ENCODE measurements around the gene GRAMD1A.
"Not testable (repeated sequence)": the region's sequence is repeated elsewhere in the genome, so short reads cannot be mapped to it uniquely, and the experiment has no call there.

GRAMD1A gene

DNA sequence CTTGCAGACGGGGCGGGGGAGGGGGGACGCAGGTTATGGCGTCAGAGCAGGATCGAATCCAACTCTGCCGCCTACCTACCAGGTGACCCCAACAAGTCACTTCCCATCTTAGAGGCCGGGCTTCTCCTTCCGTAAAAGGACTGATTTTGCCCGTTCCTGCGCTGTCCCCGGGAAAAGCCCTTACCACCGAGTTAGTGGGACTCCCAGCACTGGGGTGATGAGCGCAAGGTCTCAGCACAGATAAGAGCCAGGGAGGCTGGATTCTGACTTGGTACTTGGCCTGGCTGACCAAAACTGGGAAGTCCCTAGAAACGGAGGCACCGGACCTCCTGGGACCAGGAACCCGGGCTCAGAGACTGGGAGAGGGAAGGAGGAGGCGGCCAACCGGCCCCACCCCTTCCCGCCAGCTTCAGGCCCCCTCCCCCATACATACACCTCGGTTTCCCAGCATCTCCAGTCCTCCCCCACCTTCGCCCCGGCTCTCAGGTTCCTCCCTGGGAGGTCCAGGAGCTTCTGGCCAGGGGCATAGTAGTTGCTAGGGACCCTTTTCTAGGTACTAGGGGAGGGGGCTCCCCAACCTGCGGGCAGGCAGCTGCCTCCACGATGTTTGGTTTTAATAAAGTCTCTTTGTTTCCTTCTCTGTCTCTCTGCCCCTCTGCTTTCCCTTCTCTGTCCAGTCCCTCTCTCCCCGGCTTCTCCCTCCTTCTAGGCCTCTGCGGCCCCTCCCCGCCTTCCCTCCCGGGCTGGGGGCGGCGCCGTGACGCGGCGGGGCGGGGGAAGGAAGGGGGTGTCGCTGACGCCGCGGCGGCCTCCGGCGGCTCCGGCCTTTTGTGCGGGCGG, at the start of gene GRAMD1A:
Gene GRAMD1A (plus strand): TSS at position 826 of the 840 bp plus-strand sequence. CDS start 156 bp downstream, outside the sequence.
- DNase-seq: peak; percentile 24

DNA sequence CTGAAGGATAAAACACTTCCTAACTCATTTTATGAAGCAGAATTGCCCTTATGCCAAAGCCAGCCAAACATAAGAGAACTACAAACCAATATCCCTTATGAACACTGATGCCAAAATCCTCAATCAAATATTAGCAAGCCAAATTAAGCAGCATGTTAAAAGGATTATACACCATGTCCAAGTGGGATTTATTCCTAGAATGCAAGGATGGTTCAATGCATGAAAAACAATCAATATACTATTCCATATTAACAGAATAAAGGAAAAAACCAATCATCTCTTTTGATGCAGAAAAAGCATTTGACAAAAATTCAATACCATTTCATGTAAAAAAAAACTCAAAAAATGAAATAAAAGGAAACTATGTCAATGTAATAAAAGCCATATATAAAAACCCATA, 47.0 kb upstream of the GRAMD1A start:
- no peak for DNase-seq

DNA sequence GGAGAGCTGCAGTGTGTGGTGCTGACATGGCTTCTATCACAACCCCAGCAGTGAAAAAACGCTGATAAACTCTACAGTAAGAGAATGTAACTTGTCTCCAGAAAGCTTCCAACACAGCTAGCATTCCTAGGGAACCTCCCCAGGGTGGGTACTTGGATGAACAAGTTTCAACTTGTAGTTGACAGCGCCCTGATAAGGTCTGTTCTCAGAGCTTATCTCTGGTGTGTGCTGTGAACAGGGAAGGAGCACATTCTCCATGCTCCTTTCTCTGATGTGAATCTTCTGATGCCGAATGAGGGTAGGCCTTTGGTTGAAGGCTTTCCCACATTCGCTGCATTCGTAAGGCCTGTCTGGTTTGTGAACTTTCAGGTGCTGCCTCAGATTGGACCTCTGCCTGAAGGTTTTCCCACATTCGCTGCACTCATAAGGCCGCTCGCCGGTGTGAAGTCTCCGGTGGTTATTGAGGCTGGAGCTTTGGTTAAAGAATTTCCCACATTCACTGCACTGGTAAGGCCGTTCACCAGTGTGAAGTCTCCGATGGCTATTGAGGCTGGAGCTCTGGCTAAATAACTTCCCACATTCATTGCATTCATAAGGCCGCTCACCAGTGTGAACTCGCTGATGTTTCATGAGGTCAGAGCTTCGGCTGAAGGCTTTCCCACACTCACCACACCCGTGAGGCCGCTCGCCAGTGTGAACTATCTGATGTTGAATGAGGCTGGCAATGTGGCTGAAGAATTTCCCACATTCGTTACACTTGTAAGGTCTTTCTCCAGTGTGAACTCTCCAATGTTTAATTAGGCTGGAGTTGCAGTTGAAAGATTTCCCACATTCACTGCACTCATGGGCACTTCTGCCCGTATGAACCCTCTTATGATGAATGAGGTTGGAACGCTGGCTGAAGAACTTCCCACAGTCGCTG, 42.0 kb upstream of the GRAMD1A start:
- DNase-seq: no peak

DNA sequence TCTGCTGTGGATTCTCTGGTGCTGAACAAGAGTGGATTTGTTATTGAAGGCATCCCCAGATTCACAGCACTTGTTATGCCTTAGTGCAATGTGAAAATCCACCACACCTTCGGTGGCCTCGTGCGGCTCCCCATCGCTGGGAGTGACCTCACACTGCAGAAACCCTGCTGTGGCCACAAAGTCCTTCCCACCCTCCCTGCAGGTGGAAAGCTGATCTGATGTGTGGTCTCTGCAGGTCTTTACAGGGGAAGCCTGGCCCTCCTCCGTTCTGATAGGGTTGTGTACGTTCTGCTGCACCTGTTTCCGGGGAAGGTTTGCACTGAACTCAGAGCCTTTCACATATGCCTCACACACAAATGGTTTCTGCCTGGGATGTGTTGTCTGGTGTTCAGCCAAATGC, 41.1 kb upstream of the GRAMD1A start:
- DNase-seq: no peak

DNA sequence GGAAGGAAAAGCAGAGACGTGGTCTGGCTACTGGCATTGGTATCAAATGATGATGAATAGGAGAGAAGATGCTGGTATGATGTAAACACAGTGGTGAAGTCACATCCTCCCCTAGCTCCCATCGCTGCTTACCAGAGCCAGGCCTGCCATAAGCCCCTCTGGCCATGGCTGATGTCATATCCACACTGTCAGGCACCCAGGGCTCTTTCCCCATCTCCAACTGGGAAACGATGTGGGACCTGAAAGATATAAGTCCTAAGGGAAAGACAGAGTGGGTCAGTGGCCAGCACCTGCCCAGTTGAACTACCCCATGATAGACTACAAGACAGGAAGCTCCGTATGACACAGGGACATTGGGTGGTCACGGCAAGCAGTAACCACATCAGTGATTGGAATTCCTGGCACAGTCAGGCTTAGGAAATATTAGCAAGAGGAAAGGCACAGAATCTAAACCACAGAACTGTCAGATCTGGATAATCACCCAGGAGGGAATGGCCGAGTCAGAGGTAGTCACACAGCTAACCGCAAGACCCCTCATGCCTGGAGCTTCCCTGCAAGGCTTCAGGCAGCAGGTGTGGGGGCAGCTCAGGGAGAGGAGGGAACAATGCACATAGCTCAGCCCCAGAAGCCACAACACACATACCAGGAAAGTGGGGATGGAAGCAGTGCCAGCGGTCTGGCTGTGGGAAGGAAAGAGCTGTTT, 39.9 kb upstream of the GRAMD1A start:
- no peak for DNase-seq

DNA sequence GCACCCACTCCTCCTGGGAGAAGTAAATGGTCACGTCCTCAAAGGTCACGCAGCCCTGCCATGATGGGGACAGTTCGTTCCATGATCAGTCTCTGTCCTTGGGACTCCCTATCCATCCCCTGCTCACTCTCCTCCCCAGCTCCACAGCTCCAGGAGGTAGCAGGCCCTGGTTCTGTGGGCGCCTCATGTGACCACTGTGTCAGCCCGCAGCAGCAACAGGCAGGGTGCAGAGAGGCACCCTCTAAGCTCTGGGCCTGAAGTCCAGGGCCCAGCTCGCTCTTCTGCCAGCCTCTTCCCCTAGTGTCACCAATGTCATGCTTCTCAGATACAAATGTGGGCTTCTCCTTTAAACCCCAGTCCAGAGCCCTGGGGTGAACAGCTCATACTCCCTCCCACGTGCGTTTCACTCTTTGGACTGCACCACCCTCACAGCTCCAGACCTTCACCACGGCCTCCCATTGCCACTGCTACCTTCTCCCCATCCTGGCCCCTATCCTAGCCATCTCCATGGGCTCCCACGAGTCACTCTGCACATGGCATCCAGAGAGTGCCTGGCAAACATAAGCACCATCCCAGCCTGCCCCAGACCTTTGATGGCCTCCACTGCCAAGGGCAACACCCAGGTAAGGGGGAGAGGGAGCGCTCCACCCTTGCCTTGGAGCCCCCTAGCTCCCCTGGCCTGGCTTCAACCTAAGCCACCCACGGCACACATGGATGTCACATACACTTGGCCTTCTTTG, 39.0 kb upstream of the GRAMD1A start:
- DNase-seq: no peak

DNA sequence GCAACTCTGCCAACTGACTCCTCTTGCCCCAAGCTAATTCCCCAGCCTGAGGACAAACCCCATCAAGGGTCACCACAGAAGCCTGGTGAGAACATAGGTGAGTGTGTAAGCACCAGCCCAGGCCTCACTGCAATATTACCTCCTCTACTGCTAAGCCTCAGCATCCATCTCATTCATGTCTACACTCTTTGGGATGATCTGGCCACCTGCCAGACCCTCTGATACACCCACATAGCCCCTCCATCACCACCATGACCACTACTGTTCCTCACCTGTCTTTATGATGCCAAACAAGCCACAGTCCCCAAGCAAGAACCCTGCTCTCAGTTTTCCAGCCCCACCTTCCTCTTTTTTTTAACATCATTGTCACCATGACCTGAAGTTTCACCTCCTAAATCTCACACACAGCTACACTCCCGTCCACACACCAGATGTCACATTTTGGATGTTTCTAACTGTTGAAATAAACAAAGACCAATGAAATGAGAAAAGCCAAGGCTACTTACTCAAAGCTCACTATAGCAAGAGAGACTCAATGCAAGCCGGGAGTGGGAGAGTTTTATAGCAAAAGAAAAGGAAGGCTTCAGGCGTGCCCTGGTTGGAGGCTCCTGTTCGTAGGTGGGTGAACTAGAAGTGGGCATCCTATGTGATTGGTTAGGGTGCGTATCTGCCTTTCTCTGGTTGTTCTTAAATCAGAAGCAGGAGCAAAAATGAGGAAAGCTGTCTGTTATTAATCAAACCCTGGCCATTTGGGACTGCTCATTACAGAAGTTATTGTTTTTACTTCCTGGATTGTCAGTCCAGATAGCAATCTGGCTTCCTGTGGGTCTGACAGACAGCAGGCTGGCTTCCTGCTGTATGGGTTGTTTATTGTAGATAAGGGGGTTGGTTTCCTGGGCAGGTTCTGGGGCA, 38.1 kb upstream of the GRAMD1A start:
- DNase-seq: no peak

DNA sequence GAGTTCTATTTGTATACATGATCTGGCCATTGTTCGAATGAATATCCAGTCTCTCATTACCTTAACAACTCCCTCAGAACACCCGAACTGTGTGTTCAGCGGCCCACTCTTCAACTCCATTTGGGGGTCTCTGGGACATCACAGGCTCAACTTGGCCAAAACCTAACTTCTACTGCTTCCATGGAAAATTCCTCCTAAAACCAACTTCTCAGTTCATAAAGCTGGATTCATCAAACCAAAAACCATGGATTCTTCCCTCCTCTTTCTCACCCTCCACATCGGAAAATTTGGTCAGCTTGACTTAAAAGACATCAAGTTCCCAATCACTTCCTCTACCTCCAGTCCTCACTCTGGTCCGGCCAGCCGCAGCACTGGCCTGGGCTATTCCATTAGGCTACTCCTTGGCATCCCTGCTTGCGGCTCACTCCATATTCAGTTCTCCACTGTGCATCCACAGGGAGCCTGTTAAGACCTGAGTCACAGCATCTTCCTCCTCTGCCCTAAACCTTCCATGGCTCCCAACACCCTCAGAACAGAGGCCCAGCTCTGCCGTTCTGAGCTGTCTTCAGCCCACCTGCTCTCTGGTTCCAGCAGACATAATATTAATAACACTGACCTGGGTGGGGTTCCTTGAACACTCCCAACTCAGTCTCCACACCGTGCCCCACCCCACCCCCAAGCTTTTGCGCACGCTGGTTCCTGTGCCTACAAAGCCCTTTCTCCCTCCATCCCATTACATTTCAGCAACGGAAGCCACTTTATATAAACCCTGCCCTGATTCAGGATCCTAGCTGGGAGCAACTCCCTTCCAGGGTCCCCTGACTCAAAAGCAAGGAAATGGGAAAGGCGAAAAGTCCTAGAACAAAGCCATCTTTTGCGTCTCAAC, 37.2 kb upstream of the GRAMD1A start:
- no peak for DNase-seq

DNA sequence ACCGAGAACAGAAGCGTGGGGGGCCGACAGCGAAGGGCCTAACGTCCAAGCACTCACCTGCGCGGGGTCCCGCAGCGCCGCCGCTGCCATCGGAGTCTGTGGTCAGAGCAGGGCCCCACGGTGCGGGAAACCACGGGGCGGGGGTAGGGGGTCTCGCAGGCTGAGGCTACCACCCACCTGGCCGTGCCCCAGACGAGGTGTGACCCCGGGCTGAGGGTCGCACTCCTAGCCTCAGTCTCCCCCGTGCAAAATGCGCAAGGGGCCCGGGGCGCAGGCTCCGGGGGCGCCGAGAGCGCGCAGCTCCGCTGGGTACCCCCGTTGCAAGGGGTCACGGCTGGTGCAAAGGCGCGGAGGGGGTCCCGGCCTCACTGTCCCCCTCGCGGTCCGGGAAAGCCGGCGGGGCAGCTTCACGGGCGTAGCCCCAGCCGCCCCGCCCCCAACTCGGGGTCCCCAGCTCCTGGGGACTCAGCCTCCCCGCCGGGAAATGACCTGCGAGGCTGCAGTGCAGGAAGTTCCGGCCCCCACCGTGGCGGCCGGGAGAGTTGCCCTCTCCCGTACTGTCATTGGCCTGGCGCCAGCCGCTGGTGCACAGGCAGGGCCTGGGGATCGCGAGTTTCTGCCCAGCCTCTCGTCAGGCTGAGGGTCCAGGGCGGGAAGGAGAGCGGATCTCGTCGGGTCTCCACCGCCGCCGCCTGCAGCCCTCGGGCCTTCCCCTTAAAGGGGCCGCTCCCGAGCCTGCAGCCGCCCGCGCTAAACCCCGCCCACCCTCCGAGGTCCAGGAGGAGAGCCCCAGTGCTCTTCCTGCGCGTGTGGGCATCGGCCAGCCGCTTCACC, 36.3 kb upstream of the GRAMD1A start, which contains the start of gene ZNF792:
Gene ZNF792 (minus strand): TSS at position 657 of the 834 bp plus-strand sequence. CDS start 567 bp downstream, at position 90.
- DNase-seq: no peak

DNA sequence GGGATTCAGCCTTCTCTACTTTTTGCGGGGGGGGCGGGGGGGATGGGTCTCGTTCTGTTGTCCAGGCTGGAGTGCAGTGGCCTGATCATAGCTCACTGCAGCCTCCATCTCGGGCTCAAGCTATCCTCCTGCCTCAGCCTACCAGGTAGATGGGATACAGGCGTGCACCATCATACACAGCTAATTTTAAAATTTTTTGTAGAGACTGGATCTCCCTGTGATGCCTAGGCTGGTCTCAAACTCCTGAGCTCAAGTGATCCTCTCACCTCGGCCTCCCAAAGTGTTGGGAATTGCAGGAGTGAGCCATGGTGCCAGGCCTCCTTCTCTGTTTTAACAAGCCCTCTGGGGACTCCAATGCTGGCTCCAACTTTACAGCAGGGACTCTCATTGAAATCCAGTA, 35.5 kb upstream of the GRAMD1A start:
- DNase-seq: no peak

DNA sequence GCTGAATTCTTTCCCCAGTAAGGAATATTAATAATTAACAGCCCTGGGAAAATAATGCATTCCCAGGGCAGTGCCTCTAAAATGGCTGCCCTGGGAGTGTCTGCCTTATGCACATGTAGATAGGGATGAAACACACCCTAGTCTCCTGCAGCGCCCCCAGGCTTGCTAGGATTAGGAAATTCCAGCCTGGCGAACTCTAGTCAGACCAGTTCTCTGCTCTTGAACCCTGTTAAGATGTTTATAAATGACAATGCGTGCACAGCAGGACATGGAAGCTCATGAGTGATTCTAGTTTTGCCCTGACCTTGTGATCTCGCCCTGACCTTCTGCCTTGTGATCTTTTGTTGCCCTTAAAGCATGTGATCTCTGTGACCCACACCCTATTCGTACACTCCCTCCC, 34.6 kb upstream of the GRAMD1A start:
- DNase-seq: not testable (repeated sequence)

DNA sequence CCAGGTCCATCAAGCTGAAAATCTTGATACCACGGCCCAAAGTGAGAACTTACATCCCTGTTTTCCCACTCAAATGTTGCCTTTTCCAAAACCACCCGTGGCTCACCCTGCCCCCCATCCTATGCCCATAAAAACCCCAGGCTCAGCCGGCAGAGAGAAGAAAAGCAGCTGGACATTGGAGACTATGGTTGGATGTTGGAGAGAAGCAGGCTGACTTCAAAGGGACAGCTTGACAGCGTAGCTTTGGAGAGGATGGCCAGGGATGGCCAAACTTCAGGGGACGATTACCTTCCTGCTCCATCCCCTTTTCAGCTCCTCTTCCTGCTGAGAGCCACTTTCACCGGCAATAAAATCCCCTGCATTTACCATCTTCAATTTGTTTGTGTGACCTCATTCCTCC, 32.6 kb upstream of the GRAMD1A start:
- no peak for DNase-seq

DNA sequence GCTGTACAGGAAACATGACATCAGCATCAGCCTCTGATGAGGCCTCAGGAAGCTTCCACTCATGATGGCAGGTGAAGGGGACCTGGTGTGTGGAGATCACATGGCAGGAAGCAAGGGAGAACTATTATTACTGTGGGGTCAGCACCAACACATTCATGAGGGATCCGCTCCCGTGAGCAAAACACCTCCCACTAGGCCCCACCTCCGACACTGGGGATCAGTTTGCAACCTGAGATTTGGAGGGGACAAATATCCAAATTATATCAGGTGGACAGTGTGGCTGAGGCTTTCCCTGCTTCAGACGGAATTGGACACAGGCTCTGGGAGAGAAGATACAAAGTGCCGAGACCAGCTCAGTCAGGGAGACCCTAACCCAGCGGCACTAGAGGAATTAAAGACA, 30.4 kb upstream of the GRAMD1A start:
- no peak for DNase-seq

DNA sequence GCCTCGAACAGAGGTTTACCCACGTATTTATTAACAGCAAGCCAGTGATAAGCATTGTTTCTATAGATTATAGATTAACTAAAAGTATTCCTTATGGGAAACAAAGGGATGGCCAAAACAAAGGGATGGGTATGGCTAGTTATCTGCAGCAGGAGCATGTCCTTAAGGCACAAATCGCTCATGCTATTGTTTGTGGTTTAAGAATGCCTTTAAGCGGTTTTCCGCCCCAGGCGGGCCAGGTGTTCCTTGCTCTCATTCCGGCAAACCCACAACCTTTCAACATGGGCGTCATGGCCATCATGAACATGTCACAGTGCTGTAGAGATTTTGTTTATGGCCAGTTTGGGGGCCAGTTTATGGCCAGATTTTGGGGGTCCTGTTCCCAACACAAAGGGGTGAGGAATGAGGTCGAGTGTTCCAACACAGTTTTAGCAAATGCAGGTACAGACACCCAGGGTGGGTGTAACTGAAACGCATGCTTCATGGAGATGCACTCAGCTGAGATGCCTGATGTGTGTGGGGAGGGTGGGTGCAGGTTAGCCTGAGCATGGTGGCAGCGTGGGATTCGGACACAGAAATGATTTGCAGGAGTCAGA, 29.8 kb upstream of the GRAMD1A start:
- not testable (repeated sequence) for DNase-seq

DNA sequence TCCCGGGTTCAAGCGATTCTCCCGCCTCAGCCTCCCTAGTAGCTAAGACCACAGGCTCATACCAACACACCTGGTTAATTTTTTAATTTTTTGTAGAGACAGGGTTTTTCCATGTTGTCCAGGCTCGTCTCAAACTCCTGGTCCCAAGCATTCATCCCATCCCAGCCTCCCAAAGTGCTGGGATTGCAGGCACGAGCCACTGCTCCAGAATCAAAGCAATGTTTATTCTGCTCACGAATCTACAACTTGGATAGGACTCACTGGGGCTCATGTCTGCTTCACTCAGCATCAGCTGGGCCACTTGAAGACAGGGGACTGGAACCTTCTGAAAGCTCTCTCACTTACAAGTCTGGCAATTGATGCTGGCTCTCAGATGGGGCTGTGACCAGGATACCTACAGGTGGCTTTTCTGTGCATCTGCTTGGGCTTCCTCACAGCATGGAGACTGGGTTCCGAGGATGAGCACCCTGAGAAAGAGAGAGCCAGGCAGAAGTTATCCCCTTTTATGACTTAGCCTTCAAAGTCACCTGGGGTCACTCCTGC, 27.9 kb upstream of the GRAMD1A start:
- no peak for DNase-seq

DNA sequence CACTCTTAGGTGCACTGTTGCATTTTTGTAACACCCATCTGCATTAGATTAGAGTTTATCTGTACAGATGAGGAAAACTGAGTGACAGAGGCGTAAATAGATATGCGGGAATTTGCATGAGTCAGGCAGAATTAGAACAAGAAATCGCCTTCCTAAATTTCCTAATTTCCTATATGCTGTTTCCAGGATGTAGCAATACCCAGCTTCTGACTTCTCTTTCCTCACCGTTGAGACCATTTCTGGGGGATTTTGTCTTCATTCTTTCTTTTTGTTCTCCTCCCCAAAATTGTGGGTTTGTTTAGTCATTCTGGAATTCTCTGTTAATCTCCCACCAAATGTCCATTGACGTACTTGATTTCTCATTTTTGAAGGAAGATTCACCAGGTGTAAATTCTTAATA, 25.5 kb upstream of the GRAMD1A start:
- no peak for DNase-seq

DNA sequence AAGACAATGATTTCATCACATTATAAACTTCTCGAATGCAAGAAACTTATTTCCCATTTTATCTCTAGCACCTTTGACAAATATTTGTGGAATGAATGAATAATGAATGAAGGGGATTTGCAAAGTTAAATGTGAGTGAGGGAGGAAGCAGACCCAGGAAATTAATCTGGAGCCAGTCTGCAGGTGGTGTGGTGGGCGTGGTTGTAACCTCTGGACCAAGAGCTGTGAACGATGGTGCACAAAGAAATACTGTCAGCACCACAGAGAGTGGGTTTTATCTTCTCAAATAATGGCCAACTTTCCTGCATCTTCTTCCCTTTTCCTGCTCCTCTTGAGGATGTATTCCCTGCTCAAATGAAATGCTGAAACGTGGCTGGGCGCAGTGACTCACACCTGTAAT, 25.1 kb upstream of the GRAMD1A start:
- DNase-seq: no peak

DNA sequence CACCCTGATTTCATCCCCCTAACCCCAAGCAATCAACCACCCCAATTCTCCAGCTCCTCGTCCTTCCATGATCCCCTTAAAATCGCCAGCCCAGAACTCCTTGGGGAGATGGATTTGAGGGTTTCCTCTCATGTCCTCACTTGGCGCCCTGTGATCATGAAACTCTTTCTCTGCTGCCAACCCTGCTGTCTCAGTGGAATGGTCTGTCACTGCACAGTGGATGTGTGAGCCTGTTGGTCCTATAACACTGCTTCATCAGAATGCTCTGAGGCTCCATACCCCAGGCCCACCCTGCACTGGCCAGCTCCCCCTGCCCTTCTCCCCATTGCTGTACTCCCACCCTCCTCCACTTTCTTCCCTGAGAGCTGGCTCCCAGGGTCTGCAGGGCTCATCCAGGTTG, 23.5 kb upstream of the GRAMD1A start:
- no peak for DNase-seq
